Heart left ventricle (tissue), 16 donors: ENCODE results near the gene ANKRD63. TPM values are rescaled to one million over a fixed set of nuclear protein-coding genes. Genes with fewer than 3 reads are reported as not detected.
A peak's percentile ranks its signal among the peaks of the same experiment; 100 is the strongest.

ENCODE experiments used
- ATAC-seq, 4 donors: fragments of 200-7000 bp; cut with Tn5 transposase; one replicate each; pipeline ENCODE4 v1.9.1; 2020 to 2022; ENCODE audit warnings: moderate library complexity in 4 of 4, mild to moderate bottlenecking in 3 of 4, moderate number of reproducible peaks in 1 of 4
- DNase-seq, 5 donors: peaks; one replicate each; pipeline ENCODE4 v3.0.0-alpha.2; 2020
- H3K27ac ChIP-seq, 12 donors: fragments of 200-600 bp; sonication (generic) in 4 of 12; one replicate each; pipeline versions ENCODE4 v1.5.0 to v1.8.0; 2016 to 2022; ENCODE audit warnings: mild to moderate bottlenecking in 2 of 12
- H3K27me3 ChIP-seq, 9 donors: fragments of 200-600 bp; sonication (generic) in 2 of 9; one replicate each; pipeline versions ENCODE4 v1.5.1 to v1.8.0; 2016 to 2022; ENCODE audit warnings: mild to moderate bottlenecking in 3 of 9
- H3K36me3 ChIP-seq, 9 donors: fragments of 200-600 bp; sonication (generic) in 2 of 9; one replicate each; pipeline versions ENCODE4 v1.5.0 to v1.8.0; 2018 to 2022; ENCODE audit warnings: mild to moderate bottlenecking in 2 of 9
- H3K4me1 ChIP-seq, 12 donors: fragments of 200-600 bp; sonication (generic) in 4 of 12; one replicate each; pipeline versions ENCODE4 v1.5.0 to v1.8.0; 2016 to 2022; ENCODE audit warnings: mild to moderate bottlenecking in 3 of 12
- H3K4me3 ChIP-seq, 12 donors: fragments of 200-600 bp; sonication (generic) in 4 of 12; one replicate each; pipeline versions ENCODE4 v1.5.0 to v1.8.0; 2017 to 2022; ENCODE audit warnings: mild to moderate bottlenecking in 9 of 12, moderate library complexity in 4 of 12
- H3K9me3 ChIP-seq, 12 donors: fragments of 200-600 bp; sonication (generic) in 4 of 12; one replicate each; pipeline versions ENCODE4 v1.5.0 to v1.8.0; 2016 to 2022; ENCODE audit warnings: mild to moderate bottlenecking in 1 of 12
- CTCF ChIP-seq, 12 donors: fragments of 200-600 bp; sonication (generic) in 4 of 12; IDR thresholded peaks; one replicate each; pipeline versions ENCODE4 v1.5.0 to v1.8.0; 2018 to 2022; ENCODE audit warnings: antibody characterized with exemption in 12 of 12, mild to moderate bottlenecking in 5 of 12
- POLR2A ChIP-seq, 2 donors: fragments of 450-650 bp; IDR thresholded peaks; one replicate each; pipeline ENCODE4 v1.6.1; 2017; ENCODE audit warnings: antibody characterized with exemption in 2 of 2, mild to moderate bottlenecking in 2 of 2, moderate library complexity in 2 of 2
- WGBS, 4 donors: extraction: QIAGEN DNeasy Blood & Tissue Kit in 2 of 4; methylation state at CpG; one replicate each; pipeline versions ENCODE4 v1.1.5 to v1.1.7; 2013 to 2018; 5-methylcytosine and 5-hydroxymethylcytosine counted together
- intact Hi-C, 10 donors: fragments of 100-400 bp; cut with DNase I; formaldehyde crosslinking; loops; one replicate each; pipeline versions ENCODE4 v1.11.1 to v1.14.2; 2022
- polyA plus RNA-seq, 2 donors: library from polyadenylated mRNA; stranded (reverse); fragments of 200-250 nt; gene quantifications; one replicate each; pipeline ENCODE4 v1.2.3, GENCODE V29; 2013
- total RNA-seq, 9 donors: library from RNA; depleted of rRNA in 2 of 9; stranded (reverse); fragments of >200 nt in 2 of 9; fragmentation: NEBNext Ultra II Directional in 3 of 9; extraction: Animal tissue kit (Norgen Biotek cat#: 25700) in 3 of 9; gene quantifications; one replicate each; pipeline versions ENCODE4 v1.1.0 to v1.2.4, GENCODE V29; 2016 to 2023
- donor health status: ischemic (EF 13 %, LVEDD 7.1; RV severe dilation, severe dysfunction).
- donor health status: healthy with polysubstance abuse.
- donor health status: DM: no; HTN: yes; CAD: no.
- donor health status: DM: no; HTN: no; CAD: no.
- donor health status: ischemic (EF 25% LVEDD 6.9; RV normal size, moderate dysfunction).
- donor health status: ischemic (EF 25% LVEDD 5.7; RV mildly dilated, moderate dysfunction).
- donor health status: healthy.
- donor health status: DM: yes; HTN: yes; CAD: no.
- donor health status: ischemic (EF 35%, LVEDD 5.7; RV mildly dilated, moderate dysfunction).
- donor health status: nonischemic (EF 11% LVEDD 7.7; RV severe dilation, severe dysfunction).
- donor health status: DM: yes; HTN: yes; CAD: no.
- donor health status: PGD.
- donor health status: ischemic (EF 29% LVEDD 5.4; RV normal size, mild dysfunction).
- donor health status: nonischemic (EF 23%, LVEDD 6.1; RV moderate dilation, normal function).

ANKRD63 gene
- total and polyA plus RNA-seq, 11 donors = 0.27 to 0.57 (median 0.45) TPM; not detected in 6

GRCh38 chr15:40275523-40275922 is 7.3 kb downstream of the ANKRD63 start:
- no peak overlapping the region for H3K27ac ChIP-seq
- H3K36me3 ChIP-seq = no peaks in the 10 kb centered on the region
- no peaks in the 10 kb centered on the region for H3K9me3 ChIP-seq
- no peak for DNase-seq
- ATAC-seq = no peak
- H3K4me1 ChIP-seq = peaks cover 0 to 34% (median 5%) of the 10 kb centered on the region in 12 donors
- H3K4me3 ChIP-seq = no peak overlapping the region
- WGBS, 4 donors = 75 to 80% (median 77%) methylated on average over 5 of the region's 5 CpGs
- TF ChIP-seq CTCF (IDR thresholded peaks at IDR 0.05) (no peak), POLR2A (IDR thresholded peaks at IDR 0.05) (no peak)
- intact Hi-C loops = loop anchor here (1.0 to 10.0 kb wide), 9 partner anchors 37 to 491 kb away; partner anchors contain the start of gene FSIP1 (in 2 of the 10)
- peaks cover 5 to 29% (median 17%) of the 10 kb centered on the region in 9 donors for H3K27me3 ChIP-seq

- Histone ChIP-seq H3K9me3 (no peaks in the 10 kb centered on the region), H3K4me3 (no peak overlapping the region), H3K27ac (no peak overlapping the region), H3K27me3 (peaks cover 2 to 20% (median 8%) of the 10 kb centered on the region in 9 donors), H3K4me1 (peaks cover 0 to 31% (median 2%) of the 10 kb centered on the region in 12 donors), H3K36me3 (no peaks in the 10 kb centered on the region)
- TF ChIP-seq POLR2A (IDR thresholded peaks at IDR 0.05) = no peak
- peak; percentile 99 to 100 (median 100) for TF ChIP-seq CTCF (IDR thresholded peaks at IDR 0.05)
- intact Hi-C loops = loop anchor here (1.0 to 10.0 kb wide), 13 partner anchors 38 to 490 kb away; partner anchors contain the start of gene FSIP1 (in 2 of the 10)
- WGBS, 4 donors = 50 to 57% (median 53%) methylated on average over 25 to 26 of the region's 26 CpGs
- ATAC-seq = peak; percentile 43 to 69 (median 55)
- peak; percentile 79 to 90 (median 82) for DNase-seq
Measured at GRCh38 chr15:40274350-40275274, 8.3 kb downstream of the ANKRD63 start.

GRCh38 chr15:40273428-40273827 is 9.4 kb downstream of the ANKRD63 start:
- no peaks in the 10 kb centered on the region for H3K9me3 ChIP-seq
- 79 to 87% (median 86%) methylated on average over 9 of the region's 9 CpGs for WGBS, 4 donors
- TF ChIP-seq CTCF (IDR thresholded peaks at IDR 0.05) = no peak
- TF ChIP-seq POLR2A (IDR thresholded peaks at IDR 0.05) = no peak
- H3K36me3 ChIP-seq = no peaks in the 10 kb centered on the region
- DNase-seq (no peak), ATAC-seq (no peak)
- peaks cover 0 to 26% (median 0%) of the 10 kb centered on the region in 12 donors for H3K4me1 ChIP-seq
- H3K4me3 ChIP-seq = no peak overlapping the region
- H3K27ac ChIP-seq = no peak overlapping the region
- peaks cover 0 to 8% (median 0%) of the 10 kb centered on the region in 9 donors for H3K27me3 ChIP-seq
- intact Hi-C loops = loop anchor here in 6 of 10 donors (1.0 to 10.0 kb wide), 5 partner anchors 55 to 489 kb away; partner anchors contain the start of gene FSIP1 (in 2 of the 6)

GRCh38 chr15:40272485-40273056 is 10.3 kb downstream of the ANKRD63 start:
- Histone ChIP-seq H3K27me3 (peaks cover 0 to under 1% (median 0%) of the 10 kb centered on the region in 9 donors), H3K4me3 (no peak overlapping the region), H3K4me1 (peaks cover 0 to 20% (median 0%) of the 10 kb centered on the region in 12 donors), H3K27ac (no peak overlapping the region), H3K9me3 (no peaks in the 10 kb centered on the region), H3K36me3 (no peaks in the 10 kb centered on the region)
- TF ChIP-seq CTCF (IDR thresholded peaks at IDR 0.05) (peak in 2 of 12 donors; percentile 18 to 24), POLR2A (IDR thresholded peaks at IDR 0.05) (no peak)
- ATAC-seq = no peak
- no peak for DNase-seq
- intact Hi-C loops = loop anchor here in 6 of 10 donors (1.0 to 10.0 kb wide), 5 partner anchors 54 to 488 kb away; partner anchors contain the start of gene FSIP1 (in 2 of the 6)
- WGBS, 4 donors = 77 to 92% (median 79%) methylated on average over 14 to 20 of the region's 20 CpGs
